ENCODE results near the gene LRRTM2.

Gene LRRTM2

DNA sequence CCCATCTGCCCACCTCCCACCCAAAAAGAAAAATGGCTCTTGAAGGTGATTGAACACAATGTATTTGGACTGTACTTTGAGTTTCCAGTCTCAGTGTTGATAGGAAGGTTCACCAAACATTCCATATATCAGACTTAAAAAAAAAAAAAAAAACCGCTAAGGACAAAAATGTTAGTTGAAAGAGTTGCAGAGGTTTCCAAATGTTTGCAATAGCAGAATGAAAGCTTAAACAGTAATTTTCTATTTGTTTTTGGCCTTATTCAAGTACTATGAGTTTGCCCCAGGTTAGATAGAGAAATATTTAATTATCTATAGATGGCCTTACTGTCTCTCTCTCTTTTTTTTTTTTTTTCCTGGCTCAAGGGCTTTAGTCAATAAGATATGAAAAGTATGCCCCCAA is 6.1 kb downstream of the LRRTM2 start:
- H3K9me3 ChIP-seq (ENCODE audit: control insufficient read depth, insufficient read depth, low read length), result no peaks in the 10 kb centered on the region
- H3K27me3 ChIP-seq (ENCODE audit: control insufficient read depth, insufficient read depth, low read length), result no peaks in the 10 kb centered on the region
- H3K27ac ChIP-seq (ENCODE audit: low read depth, low read length), result no peak overlapping the region
- H3K9ac ChIP-seq (ENCODE audit: low read depth, low read length), result no peak overlapping the region
- no peaks in the 10 kb centered on the region for H3K36me3 ChIP-seq (ENCODE audit: control insufficient read depth, insufficient read depth, low read length)
- no peak overlapping the region for H3K4me3 ChIP-seq (ENCODE audit: low read depth, low read length)
- H3K4me1 ChIP-seq (ENCODE audit: control insufficient read depth, insufficient read depth, low read length), result peaks cover 52% of the 10 kb centered on the region

DNA sequence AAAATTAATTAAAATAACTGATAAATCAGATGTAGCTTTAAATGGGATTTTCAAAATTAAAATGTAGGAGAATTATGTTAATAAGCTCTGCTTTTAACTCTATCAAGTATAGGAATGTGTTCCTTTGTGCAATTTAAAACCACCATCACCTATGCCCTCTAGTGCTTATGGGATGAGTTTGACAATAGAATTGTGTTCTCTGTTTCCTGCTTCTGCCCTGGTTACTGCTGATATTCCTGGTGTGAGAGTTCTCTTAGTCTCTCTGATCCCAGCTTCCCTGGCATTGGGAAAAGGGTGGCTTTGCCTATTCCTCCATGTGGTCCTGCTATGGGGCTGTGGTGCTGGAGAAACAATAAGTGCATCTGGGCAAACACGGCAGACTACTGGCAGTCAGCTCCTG is 8.1 kb downstream of the LRRTM2 start:
- no peak overlapping the region for H3K9ac ChIP-seq (ENCODE audit: low read depth, low read length)

DNA sequence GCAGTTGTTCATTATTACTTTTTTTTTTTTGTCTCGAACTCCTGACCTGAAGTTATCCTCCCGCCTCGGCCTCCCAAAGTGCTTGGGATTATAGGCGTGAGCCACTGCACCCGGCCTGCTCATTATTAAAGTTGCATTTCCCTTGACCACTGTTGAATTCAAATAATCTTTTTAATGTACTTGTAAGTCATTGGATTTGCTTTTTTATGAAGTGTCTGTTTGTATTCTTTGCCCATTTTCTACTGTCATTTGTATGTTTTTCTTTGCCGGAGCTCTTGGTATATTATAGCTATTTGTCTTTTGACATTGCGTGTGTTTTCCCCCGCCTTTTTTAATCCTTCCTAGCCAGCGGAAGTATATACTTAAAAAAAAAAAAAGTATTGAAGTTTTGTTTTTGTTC is 22.0 kb downstream of the LRRTM2 start:
- H3K4me1 ChIP-seq (ENCODE audit: control insufficient read depth, insufficient read depth, low read length), result peaks cover 31% of the 10 kb centered on the region
- H3K4me3 ChIP-seq (ENCODE audit: low read depth, low read length), result no peak overlapping the region
- no peaks in the 10 kb centered on the region for H3K27me3 ChIP-seq (ENCODE audit: control insufficient read depth, insufficient read depth, low read length)
- H3K27ac ChIP-seq (ENCODE audit: low read depth, low read length), result no peak overlapping the region
- H3K9ac ChIP-seq (ENCODE audit: low read depth, low read length), result no peak overlapping the region
- no peaks in the 10 kb centered on the region for H3K9me3 ChIP-seq (ENCODE audit: control insufficient read depth, insufficient read depth, low read length)
- no peaks in the 10 kb centered on the region; the same call in 1 of the 2 replicates for H3K36me3 ChIP-seq (ENCODE audit: control insufficient read depth, insufficient read depth, low read length)

More for the DNA sequence above, 8.1 kb downstream of the LRRTM2 start:
- Histone ChIP-seq H3K9me3 (ENCODE audit: control insufficient read depth, insufficient read depth, low read length) (no peaks in the 10 kb centered on the region), H3K36me3 (ENCODE audit: control insufficient read depth, insufficient read depth, low read length) (peaks cover 3% of the 10 kb centered on the region; the same call in 1 of the 2 replicates), H3K4me3 (ENCODE audit: low read depth, low read length) (no peak overlapping the region), H3K4me1 (ENCODE audit: control insufficient read depth, insufficient read depth, low read length) (peaks cover 34% of the 10 kb centered on the region), H3K27ac (ENCODE audit: low read depth, low read length) (no peak overlapping the region), H3K27me3 (ENCODE audit: control insufficient read depth, insufficient read depth, low read length) (no peaks in the 10 kb centered on the region)

DNA sequence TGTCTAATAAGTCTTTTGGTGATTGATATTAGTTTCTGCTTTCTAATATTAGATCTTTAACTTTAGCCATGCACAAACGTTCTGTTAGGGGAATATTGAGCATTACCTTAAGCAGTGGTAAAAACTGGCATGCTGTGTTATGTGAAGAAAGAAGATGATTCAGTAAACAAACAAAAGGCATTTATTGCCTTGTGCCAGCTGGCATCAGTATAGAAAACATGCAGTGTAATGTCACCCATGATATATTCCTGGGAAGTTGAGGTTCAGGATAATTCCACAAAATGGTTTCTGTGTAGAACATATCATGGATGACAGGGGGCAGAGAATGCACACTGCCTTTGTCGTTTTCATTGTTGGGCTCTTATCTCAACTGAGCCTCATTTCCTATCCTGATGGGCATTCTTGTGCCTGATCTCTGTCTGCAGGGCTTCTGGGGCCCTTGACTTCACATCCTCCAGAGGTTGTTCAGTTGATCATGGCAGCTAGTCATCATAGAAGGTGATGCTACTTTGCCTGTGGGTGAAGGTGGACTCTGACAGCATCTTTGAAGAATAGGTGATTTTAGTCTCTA is 24.2 kb downstream of the LRRTM2 start:
- peaks cover 35% of the 10 kb centered on the region for H3K4me1 ChIP-seq (ENCODE audit: control insufficient read depth, insufficient read depth, low read length)
- H3K27me3 ChIP-seq (ENCODE audit: control insufficient read depth, insufficient read depth, low read length), result no peaks in the 10 kb centered on the region
- H3K4me3 ChIP-seq (ENCODE audit: low read depth, low read length), result no peak overlapping the region
- H3K27ac ChIP-seq (ENCODE audit: low read depth, low read length), result no peak overlapping the region
- no peaks in the 10 kb centered on the region for H3K36me3 ChIP-seq (ENCODE audit: control insufficient read depth, insufficient read depth, low read length)
- no peak overlapping the region for H3K9ac ChIP-seq (ENCODE audit: low read depth, low read length)
- no peaks in the 10 kb centered on the region for H3K9me3 ChIP-seq (ENCODE audit: control insufficient read depth, insufficient read depth, low read length)

DNA sequence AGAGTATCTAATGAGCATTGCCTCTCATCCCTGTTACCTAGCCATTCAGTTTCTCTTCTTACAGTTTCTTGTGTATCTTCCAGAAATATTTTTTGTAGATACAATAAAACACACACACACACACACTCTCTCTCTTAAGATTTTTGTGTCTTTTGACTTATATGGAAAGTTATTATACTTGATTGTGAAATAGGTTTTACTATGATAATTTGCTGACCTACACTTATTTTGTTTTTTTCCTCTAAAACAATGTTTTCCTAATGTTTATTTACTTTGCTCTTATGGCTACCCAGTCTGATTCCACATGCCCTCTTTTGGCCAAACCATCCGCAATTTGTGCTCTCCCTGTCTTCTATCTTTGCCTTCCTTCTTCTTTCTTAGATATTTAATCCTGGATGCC is 25.3 kb downstream of the LRRTM2 start:
- Histone ChIP-seq H3K27ac (ENCODE audit: low read depth, low read length) (no peak overlapping the region), H3K4me1 (ENCODE audit: control insufficient read depth, insufficient read depth, low read length) (peaks cover 39% of the 10 kb centered on the region), H3K27me3 (ENCODE audit: control insufficient read depth, insufficient read depth, low read length) (no peaks in the 10 kb centered on the region), H3K4me3 (ENCODE audit: low read depth, low read length) (no peak overlapping the region), H3K9ac (ENCODE audit: low read depth, low read length) (no peak overlapping the region), H3K36me3 (ENCODE audit: control insufficient read depth, insufficient read depth, low read length) (no peaks in the 10 kb centered on the region), H3K9me3 (ENCODE audit: control insufficient read depth, insufficient read depth, low read length) (no peaks in the 10 kb centered on the region)

DNA sequence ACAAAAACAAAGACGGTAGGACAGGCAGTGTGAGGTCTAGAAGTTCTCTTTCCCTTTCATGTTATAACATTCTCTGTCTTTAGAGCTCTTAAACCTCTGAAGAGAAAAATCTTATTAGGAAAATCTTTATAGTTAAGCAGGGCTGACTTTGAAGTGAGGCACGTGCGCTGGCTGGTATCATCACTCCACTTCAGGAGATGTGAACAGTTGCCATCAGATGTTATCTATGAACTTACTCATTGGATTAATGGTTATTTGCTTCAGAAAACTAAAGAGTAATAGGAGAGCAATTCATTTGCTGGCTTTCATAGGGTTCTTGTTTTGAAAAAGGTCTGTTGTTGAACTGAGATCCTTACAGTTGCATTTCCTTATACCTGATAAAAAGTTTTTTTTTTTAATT is 25.7 kb downstream of the LRRTM2 start:
- Histone ChIP-seq H3K9me3 (ENCODE audit: control insufficient read depth, insufficient read depth, low read length) (no peaks in the 10 kb centered on the region), H3K27ac (ENCODE audit: low read depth, low read length) (no peak overlapping the region), H3K27me3 (ENCODE audit: control insufficient read depth, insufficient read depth, low read length) (no peaks in the 10 kb centered on the region), H3K4me3 (ENCODE audit: low read depth, low read length) (no peak overlapping the region), H3K9ac (ENCODE audit: low read depth, low read length) (no peak overlapping the region), H3K4me1 (ENCODE audit: control insufficient read depth, insufficient read depth, low read length) (peaks cover 43% of the 10 kb centered on the region), H3K36me3 (ENCODE audit: control insufficient read depth, insufficient read depth, low read length) (no peaks in the 10 kb centered on the region)

DNA sequence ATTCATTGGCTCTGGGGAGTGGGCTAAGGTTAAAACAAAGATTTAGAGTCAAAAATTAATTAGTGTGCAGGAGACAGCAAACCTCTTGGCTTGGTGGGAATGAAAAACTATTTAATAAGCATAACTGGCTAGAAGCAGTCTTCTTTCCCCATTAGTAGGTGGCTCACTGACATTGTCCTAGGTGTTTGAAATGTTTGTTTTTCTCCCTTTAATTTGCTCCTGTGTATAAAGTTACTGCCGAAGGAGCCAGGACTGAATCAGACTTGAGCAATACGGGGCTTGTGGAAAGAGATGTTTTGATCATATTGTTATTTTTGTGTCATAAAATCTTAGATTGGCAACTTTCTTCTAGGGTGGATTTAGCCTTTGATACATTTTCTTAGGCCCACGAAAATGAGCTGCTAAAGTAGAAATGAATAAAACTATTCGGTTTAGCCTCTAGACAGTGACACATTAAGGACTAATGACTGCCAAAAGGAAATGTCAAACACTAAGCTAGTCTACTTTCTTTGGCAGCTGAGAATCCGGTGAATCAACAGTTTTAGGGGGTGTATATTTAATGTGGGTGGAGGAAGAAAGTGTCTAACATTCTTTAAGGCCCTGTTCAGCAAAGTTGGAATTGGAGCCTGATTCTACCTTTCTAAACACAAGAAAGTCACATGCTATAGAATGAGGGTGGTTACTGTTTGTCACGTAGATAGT is 30.2 kb downstream of the LRRTM2 start:
- Histone ChIP-seq H3K4me1 (ENCODE audit: control insufficient read depth, insufficient read depth, low read length) (peaks cover 41% of the 10 kb centered on the region), H3K27ac (ENCODE audit: low read depth, low read length) (no peak overlapping the region), H3K9me3 (ENCODE audit: control insufficient read depth, insufficient read depth, low read length) (no peaks in the 10 kb centered on the region), H3K9ac (ENCODE audit: low read depth, low read length) (no peak overlapping the region), H3K27me3 (ENCODE audit: control insufficient read depth, insufficient read depth, low read length) (no peaks in the 10 kb centered on the region), H3K4me3 (ENCODE audit: low read depth, low read length) (no peak overlapping the region), H3K36me3 (ENCODE audit: control insufficient read depth, insufficient read depth, low read length) (no peaks in the 10 kb centered on the region; the same call in 1 of the 2 replicates)

DNA sequence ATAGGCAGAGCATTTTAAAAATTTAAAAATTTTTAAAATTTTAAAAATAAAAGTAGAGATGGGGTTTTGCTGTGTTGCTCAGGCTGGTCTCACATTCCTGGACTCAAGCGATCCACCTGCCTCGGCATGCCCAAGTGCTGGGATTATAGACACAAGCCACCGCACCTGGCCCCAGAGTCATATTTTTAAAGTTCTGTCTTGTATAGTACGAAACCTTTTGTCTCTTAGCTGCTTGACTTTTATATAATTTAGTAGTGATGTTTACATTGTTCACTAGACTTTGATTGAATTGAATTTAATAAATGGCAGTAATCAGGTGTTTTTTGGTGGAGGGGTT is 31.0 kb downstream of the LRRTM2 start:
- no peak overlapping the region for H3K27ac ChIP-seq (ENCODE audit: low read depth, low read length)
- no peaks in the 10 kb centered on the region for H3K27me3 ChIP-seq (ENCODE audit: control insufficient read depth, insufficient read depth, low read length)
- no peak overlapping the region for H3K4me3 ChIP-seq (ENCODE audit: low read depth, low read length)
- no peak overlapping the region for H3K9ac ChIP-seq (ENCODE audit: low read depth, low read length)
- no peaks in the 10 kb centered on the region; the same call in 1 of the 2 replicates for H3K36me3 ChIP-seq (ENCODE audit: control insufficient read depth, insufficient read depth, low read length)
- H3K9me3 ChIP-seq (ENCODE audit: control insufficient read depth, insufficient read depth, low read length), result no peaks in the 10 kb centered on the region
- H3K4me1 ChIP-seq (ENCODE audit: control insufficient read depth, insufficient read depth, low read length), result peaks cover 37% of the 10 kb centered on the region

DNA sequence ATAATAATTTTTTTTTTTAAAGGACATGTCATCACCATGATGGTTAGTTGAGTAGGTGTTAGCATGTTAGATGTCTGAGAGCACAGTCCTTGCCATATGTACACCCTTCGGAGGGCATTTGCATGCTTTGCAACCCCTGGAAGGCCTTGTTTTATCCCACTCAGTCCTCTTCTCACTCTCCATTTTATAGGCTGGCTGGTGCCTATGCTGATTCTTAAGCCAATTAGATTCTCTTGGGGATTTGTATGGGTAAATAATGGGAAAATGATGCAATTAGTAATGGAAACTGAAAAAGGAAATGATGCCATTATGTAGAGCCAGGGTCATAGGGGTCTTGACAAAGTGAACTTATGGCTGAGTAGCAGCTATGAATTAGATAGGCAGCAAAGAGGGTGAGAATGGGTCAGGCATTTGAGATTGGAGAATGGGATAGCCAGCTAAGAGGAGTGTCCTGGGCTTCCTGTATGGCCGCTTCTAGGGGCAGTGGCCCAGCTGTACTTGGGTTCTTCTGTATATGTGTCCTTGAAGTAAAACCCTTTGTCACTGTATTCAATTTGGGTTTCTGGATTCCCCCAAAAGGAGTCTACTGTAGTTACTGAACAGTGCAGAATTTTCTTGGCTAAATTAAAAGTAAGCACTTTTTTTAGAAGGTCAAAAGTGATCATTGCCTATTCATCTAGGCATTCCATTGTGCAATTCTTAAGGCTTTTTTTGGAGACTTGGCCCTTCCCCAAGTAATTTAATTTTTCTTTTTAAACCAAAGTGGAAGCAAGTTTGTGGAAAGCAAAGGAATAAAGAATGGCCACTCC is 31.6 kb downstream of the LRRTM2 start:
- Histone ChIP-seq H3K27me3 (ENCODE audit: control insufficient read depth, insufficient read depth, low read length) (no peaks in the 10 kb centered on the region), H3K9ac (ENCODE audit: low read depth, low read length) (no peak overlapping the region), H3K4me3 (ENCODE audit: low read depth, low read length) (no peak overlapping the region), H3K9me3 (ENCODE audit: control insufficient read depth, insufficient read depth, low read length) (no peaks in the 10 kb centered on the region), H3K27ac (ENCODE audit: low read depth, low read length) (no peak overlapping the region), H3K4me1 (ENCODE audit: control insufficient read depth, insufficient read depth, low read length) (peaks cover 33% of the 10 kb centered on the region), H3K36me3 (ENCODE audit: control insufficient read depth, insufficient read depth, low read length) (no peaks in the 10 kb centered on the region; the same call in 1 of the 2 replicates)

DNA sequence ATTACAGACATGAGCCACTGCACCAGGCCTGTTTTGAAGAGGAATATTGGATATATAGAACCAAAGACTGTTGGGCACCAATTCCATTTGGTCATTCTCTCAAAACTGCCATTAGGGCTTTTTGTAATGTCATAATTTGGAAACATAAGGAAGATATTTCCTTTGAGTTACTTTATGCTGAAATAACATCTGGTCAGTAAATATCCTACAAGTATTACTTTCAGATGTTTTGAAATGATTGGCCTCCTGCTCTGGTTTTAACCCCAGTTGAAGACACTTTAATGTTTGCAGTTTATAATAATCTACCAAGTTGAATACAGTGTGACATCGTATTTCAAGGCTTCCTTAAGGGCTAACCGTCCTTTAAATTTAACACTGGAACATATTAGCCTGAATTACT is 33.6 kb downstream of the LRRTM2 start:
- Histone ChIP-seq H3K9me3 (ENCODE audit: control insufficient read depth, insufficient read depth, low read length) (no peaks in the 10 kb centered on the region), H3K27ac (ENCODE audit: low read depth, low read length) (no peak overlapping the region), H3K36me3 (ENCODE audit: control insufficient read depth, insufficient read depth, low read length) (no peaks in the 10 kb centered on the region; the same call in 1 of the 2 replicates), H3K4me3 (ENCODE audit: low read depth, low read length) (no peak overlapping the region), H3K9ac (ENCODE audit: low read depth, low read length) (no peak overlapping the region), H3K4me1 (ENCODE audit: control insufficient read depth, insufficient read depth, low read length) (peaks cover 36% of the 10 kb centered on the region), H3K27me3 (ENCODE audit: control insufficient read depth, insufficient read depth, low read length) (no peaks in the 10 kb centered on the region)

DNA sequence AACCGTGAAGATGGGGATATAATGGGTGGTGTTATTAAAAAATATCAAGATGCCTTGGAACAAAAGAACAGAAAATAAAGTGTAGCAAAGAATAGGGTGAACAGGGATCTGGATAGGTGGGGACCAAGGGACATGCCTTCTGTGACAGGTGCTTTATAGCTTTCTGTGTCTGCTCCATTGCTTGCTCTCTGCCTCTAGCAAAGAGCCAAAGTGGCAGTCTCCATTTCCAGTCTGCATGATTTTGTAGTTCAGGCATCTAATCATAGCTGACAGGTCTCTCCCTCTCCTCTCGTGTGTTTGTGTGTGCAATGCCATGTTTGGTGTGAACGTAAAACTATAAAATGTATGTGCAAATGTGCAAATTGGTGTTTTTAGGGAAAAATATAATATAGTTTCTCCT is 35.0 kb downstream of the LRRTM2 start:
- Histone ChIP-seq H3K9ac (ENCODE audit: low read depth, low read length) (no peak overlapping the region), H3K9me3 (ENCODE audit: control insufficient read depth, insufficient read depth, low read length) (no peaks in the 10 kb centered on the region), H3K4me3 (ENCODE audit: low read depth, low read length) (no peak overlapping the region), H3K27me3 (ENCODE audit: control insufficient read depth, insufficient read depth, low read length) (no peaks in the 10 kb centered on the region), H3K27ac (ENCODE audit: low read depth, low read length) (no peak overlapping the region), H3K4me1 (ENCODE audit: control insufficient read depth, insufficient read depth, low read length) (peaks cover 35% of the 10 kb centered on the region), H3K36me3 (ENCODE audit: control insufficient read depth, insufficient read depth, low read length) (no peaks in the 10 kb centered on the region; the same call in 1 of the 2 replicates)

Measured in HUES48 (cell line).